Panc1 (cell line): ENCODE measurements around the gene EDRF1.

Experiments used
- SIN3A ChIP-seq: IDR thresholded peaks from 2 replicates; pipeline ENCODE4 v1.6.1; 2012; ENCODE audit warnings: low read depth, mild to moderate bottlenecking, low read length, moderate library complexity, borderline replicate concordance; ENCODE audit not compliant: insufficient read depth
- TF ChIP-seq, protein P1 (sequence below): fragments of 450-650 bp; IDR thresholded peaks from 2 replicates; pipeline ENCODE4 v1.5.1; 2017; ENCODE audit warnings: mild to moderate bottlenecking

GRCh38 chr10:125720002-125720382, 483 bp downstream of the EDRF1 start:
- TF ChIP-seq, protein P1, sequence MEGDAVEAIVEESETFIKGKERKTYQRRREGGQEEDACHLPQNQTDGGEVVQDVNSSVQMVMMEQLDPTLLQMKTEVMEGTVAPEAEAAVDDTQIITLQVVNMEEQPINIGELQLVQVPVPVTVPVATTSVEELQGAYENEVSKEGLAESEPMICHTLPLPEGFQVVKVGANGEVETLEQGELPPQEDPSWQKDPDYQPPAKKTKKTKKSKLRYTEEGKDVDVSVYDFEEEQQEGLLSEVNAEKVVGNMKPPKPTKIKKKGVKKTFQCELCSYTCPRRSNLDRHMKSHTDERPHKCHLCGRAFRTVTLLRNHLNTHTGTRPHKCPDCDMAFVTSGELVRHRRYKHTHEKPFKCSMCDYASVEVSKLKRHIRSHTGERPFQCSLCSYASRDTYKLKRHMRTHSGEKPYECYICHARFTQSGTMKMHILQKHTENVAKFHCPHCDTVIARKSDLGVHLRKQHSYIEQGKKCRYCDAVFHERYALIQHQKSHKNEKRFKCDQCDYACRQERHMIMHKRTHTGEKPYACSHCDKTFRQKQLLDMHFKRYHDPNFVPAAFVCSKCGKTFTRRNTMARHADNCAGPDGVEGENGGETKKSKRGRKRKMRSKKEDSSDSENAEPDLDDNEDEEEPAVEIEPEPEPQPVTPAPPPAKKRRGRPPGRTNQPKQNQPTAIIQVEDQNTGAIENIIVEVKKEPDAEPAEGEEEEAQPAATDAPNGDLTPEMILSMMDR: no peak
- TF ChIP-seq SIN3A: no peak
